Ovary (tissue), 9 donors: ENCODE results near the gene NPY5R. TPM values are rescaled to one million over a fixed set of nuclear protein-coding genes. Genes with fewer than 3 reads are reported as not detected.

ENCODE experiments used
- DNase-seq, 5 donors: peaks; one replicate each; pipeline ENCODE4 v3.0.0-alpha.2; 2019 to 2020
- H3K27ac ChIP-seq, 2 donors: fragments of 200-600 bp; one replicate each; pipeline versions ENCODE4 v1.5.1 to v1.8.0; 2019 to 2022
- H3K27me3 ChIP-seq: fragments of 200-600 bp; one replicate; pipeline ENCODE4 v1.8.0; 2022
- H3K36me3 ChIP-seq: fragments of 200-600 bp; sonication (generic); one replicate; pipeline ENCODE4 v1.5.1; 2019
- H3K4me1 ChIP-seq: one replicate; pipeline ENCODE4 v1.8.1; 2013; ENCODE audit warnings: mild to moderate bottlenecking, moderate library complexity; ENCODE audit not compliant: insufficient read depth
- H3K4me3 ChIP-seq: fragments of 200-600 bp; sonication (generic); one replicate; pipeline ENCODE4 v1.5.1; 2017
- H3K9me3 ChIP-seq, 2 donors: fragments of 200-600 bp in 1 of 2; sonication (generic) in 1 of 2; one replicate each; pipeline versions ENCODE4 v1.5.1 to v1.8.1; 2013 to 2019; ENCODE audit warnings: mild to moderate bottlenecking in 1 of 2, moderate library complexity in 1 of 2
- CTCF ChIP-seq, 3 donors: fragments of 450-650 bp in 2 of 3; fragments of 200-600 bp in 1 of 3; IDR thresholded peaks; one replicate each; pipeline versions ENCODE4 v1.5.1 to v1.8.0; 2016 to 2022; ENCODE audit warnings: antibody characterized with exemption in 3 of 3, mild to moderate bottlenecking in 1 of 3
- EP300 ChIP-seq: sonication (generic); formaldehyde crosslinking; IDR thresholded peaks from one replicate; pipeline ENCODE4 v1.6.1; 2017; ENCODE audit warnings: antibody characterized with exemption
- POLR2A ChIP-seq: fragments of 450-650 bp; IDR thresholded peaks from one replicate; pipeline ENCODE4 v1.6.1; 2017; ENCODE audit warnings: antibody characterized with exemption, mild to moderate bottlenecking, moderate library complexity
- WGBS, 3 donors: extraction: QIAGEN DNeasy Blood & Tissue Kit in 1 of 3; methylation state at CpG; one replicate each; pipeline versions ENCODE4 v1.1.5 to v1.1.7; 2013 to 2017; 5-methylcytosine and 5-hydroxymethylcytosine counted together
- intact Hi-C, 4 donors: fragments of 100-400 bp; cut with DNase I; formaldehyde crosslinking; loops; one replicate each; pipeline versions ENCODE4 v1.11.0 to v1.15.1; 2022 to 2023
- polyA plus RNA-seq, 2 donors: library from polyadenylated mRNA; stranded (reverse); fragments of 200-250 nt in 1 of 2; fragments of 350-450 nt in 1 of 2; fragmentation: Illumina TruSeq in 1 of 2; extraction: RNeasy Lipid Tissue Mini Kit (QIAGEN cat#74804) in 1 of 2; gene quantifications; one replicate each; pipeline ENCODE4 v1.2.3, GENCODE V29; 2013 to 2014
- total RNA-seq, 7 donors: library from RNA; depleted of rRNA in 2 of 7; stranded (reverse); fragments of >200 nt in 2 of 7; fragmentation: NEBNext Ultra II Directional in 3 of 7; extraction: Animal tissue kit (Norgen Biotek cat#: 25700) in 3 of 7; gene quantifications; one replicate each; pipeline versions ENCODE4 v1.1.0 to v1.2.4, GENCODE V29; 2016 to 2023
- donor health status: DM: no; HTN: no; CAD: no; lungs with moderate emphysema.
- donor health status: DM: no; HTN: no; CAD: no.
- donor health status: Bipolar disorder and iron deficiency.
- donor health status: DM: yes; HTN: yes; CAD: no.
- donor health status: DM: no; HTN: no; CAD: no.
- donor health status: DM: yes; HTN: yes; CAD: no.

NPY5R gene
- total and polyA plus RNA-seq, 9 donors: 0.17 to 1.8 (median 0.43) TPM; not detected in 5

- Histone ChIP-seq H3K9me3 (no peaks in the 10 kb centered on the region), H3K36me3 (no peaks in the 10 kb centered on the region), H3K27me3 (no peaks in the 10 kb centered on the region), H3K4me3 (no peak overlapping the region), H3K4me1 (no peaks in the 10 kb centered on the region), H3K27ac (no peak overlapping the region)
- TF ChIP-seq EP300 (no peak), POLR2A (no peak), CTCF (IDR thresholded peaks at IDR 0.05) (no peak)
- DNase-seq: no peak
- WGBS, 3 donors: 67 to 70% (median 68%) methylated on average over 4 of the region's 4 CpGs
- intact Hi-C loops: no loop called here
Measured at GRCh38 chr4:163385466-163385865, 41.8 kb downstream of the NPY5R start.

- no peak for DNase-seq
- no peak for TF ChIP-seq EP300
- TF ChIP-seq POLR2A: no peak
- TF ChIP-seq CTCF (IDR thresholded peaks at IDR 0.05): no peak
- Histone ChIP-seq H3K4me1 (no peaks in the 10 kb centered on the region), H3K27ac (no peak overlapping the region), H3K36me3 (no peaks in the 10 kb centered on the region), H3K27me3 (no peaks in the 10 kb centered on the region), H3K9me3 (no peaks in the 10 kb centered on the region), H3K4me3 (no peak overlapping the region)
- intact Hi-C loops: no loop called here
- WGBS, 3 donors: 27 to 51% (median 32%) methylated on average over 2 of the region's 2 CpGs
Measured at GRCh38 chr4:163391756-163392155, 48.1 kb downstream of the NPY5R start.

- no peak overlapping the region for H3K27ac ChIP-seq
- DNase-seq: no peak
- no peaks in the 10 kb centered on the region for H3K4me1 ChIP-seq
- H3K36me3 ChIP-seq: no peaks in the 10 kb centered on the region
- intact Hi-C loops: no loop called here
- no peak overlapping the region for H3K4me3 ChIP-seq
- WGBS, 3 donors: 54 to 67% (median 65%) methylated on average over 4 of the region's 4 CpGs
- no peaks in the 10 kb centered on the region for H3K27me3 ChIP-seq
- TF ChIP-seq POLR2A (no peak), EP300 (no peak), CTCF (IDR thresholded peaks at IDR 0.05) (no peak)
- H3K9me3 ChIP-seq: no peaks in the 10 kb centered on the region
Measured at GRCh38 chr4:163392328-163392727, 48.6 kb downstream of the NPY5R start.

- intact Hi-C loops: no loop called here
- DNase-seq: no peak
- Histone ChIP-seq H3K27ac (no peak overlapping the region), H3K4me3 (no peak overlapping the region), H3K36me3 (no peaks in the 10 kb centered on the region), H3K9me3 (no peaks in the 10 kb centered on the region), H3K27me3 (no peaks in the 10 kb centered on the region), H3K4me1 (no peaks in the 10 kb centered on the region)
- WGBS, 3 donors: 91 to 96% (median 93%) methylated on average over 6 of the region's 6 CpGs
- TF ChIP-seq CTCF (IDR thresholded peaks at IDR 0.05): no peak
- no peak for TF ChIP-seq EP300
- no peak for TF ChIP-seq POLR2A
Measured at GRCh38 chr4:163393471-163393870, 49.8 kb downstream of the NPY5R start.

- Histone ChIP-seq H3K4me3 (no peak overlapping the region), H3K9me3 (no peaks in the 10 kb centered on the region), H3K27ac (no peak overlapping the region), H3K4me1 (no peaks in the 10 kb centered on the region), H3K36me3 (no peaks in the 10 kb centered on the region), H3K27me3 (no peaks in the 10 kb centered on the region)
- no peak for TF ChIP-seq EP300
- TF ChIP-seq CTCF (IDR thresholded peaks at IDR 0.05): no peak
- no peak for TF ChIP-seq POLR2A
- DNase-seq: no peak
- intact Hi-C loops: no loop called here
Measured at GRCh38 chr4:163395055-163395454, 51.4 kb downstream of the NPY5R start.
